Keratinocyte (primary cell): ENCODE results near the gene NKX1-2. TPM values are rescaled to one million over a fixed set of nuclear protein-coding genes. Genes with fewer than 3 reads are reported as not detected.

Source experiments
- DNase-seq: peaks from one replicate; pipeline ENCODE4 v3.0.0-alpha.2; 2011; ENCODE audit warnings: low read depth, missing footprints, low spot score
- FAIRE-seq: peaks from 2 replicates; lab custom pipeline; 2011; peaks lifted over from hg19 to GRCh38; lab: Jason Lieb, UNC
- H2AFZ ChIP-seq: 2 replicates; pipeline ENCODE4 v1.6.0; 2012; ENCODE audit warnings: low read length, control low read depth, inconsistent platforms; ENCODE audit not compliant: control insufficient read depth
- H3K27ac ChIP-seq: 2 replicates; pipeline ENCODE4 v1.5.1; 2011; ENCODE audit warnings: low read length; ENCODE audit not compliant: control insufficient read depth, insufficient read depth
- H3K27me3 ChIP-seq: 3 replicates; pipeline ENCODE4 v1.6.0; 2011; ENCODE audit warnings: low read length; ENCODE audit not compliant: control insufficient read depth, insufficient read depth; ENCODE audit errors: extremely low read depth
- H3K36me3 ChIP-seq, 2 experiments: 2 replicates in 1 of 2; 3 replicates in 1 of 2; pipeline ENCODE4 v1.5.1; 2011; ENCODE audit warnings: low read length in 2 of 2, mild to moderate bottlenecking in 1 of 2; ENCODE audit not compliant: control insufficient read depth in 2 of 2, insufficient read depth in 2 of 2; ENCODE audit errors: extremely low read depth in 1 of 2
- H3K4me1 ChIP-seq: 3 replicates; pipeline ENCODE4 v1.5.1; 2011; ENCODE audit warnings: low read length; ENCODE audit not compliant: control insufficient read depth, insufficient read depth; ENCODE audit errors: extremely low read depth
- H3K4me2 ChIP-seq: 3 replicates; pipeline ENCODE4 v1.6.0; 2011; ENCODE audit warnings: low read depth, low read length; ENCODE audit not compliant: control insufficient read depth, insufficient read depth; ENCODE audit errors: extremely low read depth
- H3K4me3 ChIP-seq, 3 experiments: fragments of 200-600 bp in 1 of 3; sonication (generic) in 1 of 3; 2 replicates in 2 of 3; 3 replicates in 1 of 3; pipeline ENCODE4 v1.5.1; 2011 to 2016; ENCODE audit warnings: low read length in 3 of 3, mild to moderate bottlenecking in 3 of 3, control low read depth in 2 of 3, inconsistent platforms in 1 of 3, low read depth in 1 of 3, mixed read lengths in 1 of 3, mixed run types in 1 of 3, moderate library complexity in 1 of 3; ENCODE audit not compliant: control insufficient read depth in 2 of 3, insufficient read depth in 2 of 3; ENCODE audit errors: extremely low read depth in 1 of 3
- H3K79me2 ChIP-seq: 2 replicates; pipeline ENCODE4 v1.6.0; 2012; ENCODE audit warnings: low read length; ENCODE audit not compliant: control insufficient read depth, insufficient read depth
- H3K9ac ChIP-seq: 3 replicates; pipeline ENCODE4 v1.6.0; 2011; ENCODE audit warnings: low read length; ENCODE audit not compliant: control insufficient read depth, insufficient read depth; ENCODE audit errors: extremely low read depth
- H3K9me1 ChIP-seq: 3 replicates; pipeline ENCODE4 v1.6.0; 2011; ENCODE audit warnings: low read length; ENCODE audit not compliant: control insufficient read depth, insufficient read depth; ENCODE audit errors: extremely low read depth
- H3K9me3 ChIP-seq: 2 replicates; pipeline ENCODE4 v1.5.1; 2012; ENCODE audit warnings: low read depth, low read length; ENCODE audit not compliant: control insufficient read depth
- H4K20me1 ChIP-seq: 3 replicates; pipeline ENCODE4 v1.6.0; 2011; ENCODE audit warnings: low read length; ENCODE audit not compliant: control insufficient read depth, insufficient read depth; ENCODE audit errors: extremely low read depth
- EZH2 ChIP-seq: IDR thresholded peaks from one replicate; pipeline ENCODE4 v1.6.1; 2012; ENCODE audit warnings: inconsistent platforms, mild to moderate bottlenecking, low read length, moderate library complexity
- dilution Hi-C: fragments of 300-500 bp; cut with MboI; formaldehyde crosslinking; loops from one replicate; pipeline ENCODE4 v1.7.0; 2020; ENCODE audit warnings: low sequenced_read_pairs; ENCODE audit not compliant: extremely low pct_ligation_motif_present
- polyA plus RNA-seq, 5 experiments: library from polyadenylated mRNA; depleted of rRNA in 3 of 5; stranded (reverse) in 3 of 5; stranded (forward) in 1 of 5; unstranded in 1 of 5; fragments of >200 nt; gene quantifications; 1 replicate in 1 of 5; 2 replicates in 3 of 5; 3 replicates in 1 of 5; pipeline versions ENCODE4 v1.2.1 to v1.2.3, GENCODE V29; 2011 to 2012; ENCODE audit warnings: missing spikeins in 2 of 5, low read depth in 1 of 5, low replicate concordance in 1 of 5
- TF ChIP-seq, protein P1 (sequence below), 3 experiments: IDR thresholded peaks in 1 of 3; conservative IDR thresholded peaks in 1 of 3; optimal IDR thresholded peaks in 1 of 3; 2 replicates in 2 of 3; 3 replicates in 1 of 3; pipeline versions ENCODE3 to v1.5.1; 2011; ENCODE audit warnings: low read length in 3 of 3, mild to moderate bottlenecking in 3 of 3, moderate library complexity in 2 of 3, control low read depth in 1 of 3, inconsistent platforms in 1 of 3; ENCODE audit not compliant: insufficient read depth in 2 of 3; ENCODE audit errors: extremely low read depth in 1 of 3

The NKX1-2 gene
- polyA plus RNA-seq, 1 donor (not counting 4 experiments of a cell fraction or from before 2014, with no cell fraction given), result 1.9 TPM

DNA sequence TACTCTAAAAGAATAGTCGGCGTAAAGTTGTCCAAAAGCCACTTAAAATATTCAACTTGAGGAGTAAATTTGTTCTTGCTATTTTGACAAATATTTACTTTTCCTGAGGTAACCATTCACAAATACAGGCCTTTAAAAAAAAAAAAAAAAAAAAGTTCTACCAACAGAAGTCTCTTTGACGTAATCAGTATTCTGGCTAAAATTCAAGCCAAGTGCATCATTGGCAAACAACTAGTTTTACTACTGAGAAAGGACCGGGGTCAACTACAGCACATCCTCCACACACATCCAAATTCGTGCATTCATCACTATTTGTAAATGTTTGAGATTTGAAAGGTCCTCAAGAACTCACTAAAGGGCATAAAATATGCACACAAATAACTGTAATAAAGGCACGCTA, 33.1 kb downstream of the NKX1-2 start:
- Histone ChIP-seq H3K4me1 (peaks cover 31% of the 10 kb centered on the region), H3K9me1 (no peaks in the 10 kb centered on the region), H3K79me2 (peaks cover 68% of the 10 kb centered on the region), H3K27ac (no peak overlapping the region), H2AFZ (no peak overlapping the region), H3K9ac (no peak overlapping the region), H3K36me3 (peaks cover 7 to 12% of the 10 kb centered on the region in 2 experiments), H3K9me3 (no peaks in the 10 kb centered on the region), H4K20me1 (peaks cover 13% of the 10 kb centered on the region), H3K4me3 (peak overlapping the region; percentile 54 to 78 (median 76)), H3K27me3 (no peaks in the 10 kb centered on the region), H3K4me2 (peak overlapping the region; percentile 84)
- DNase-seq (no peak), FAIRE-seq (no peak)
- no peak for TF ChIP-seq EZH2
- TF ChIP-seq, protein P1, sequence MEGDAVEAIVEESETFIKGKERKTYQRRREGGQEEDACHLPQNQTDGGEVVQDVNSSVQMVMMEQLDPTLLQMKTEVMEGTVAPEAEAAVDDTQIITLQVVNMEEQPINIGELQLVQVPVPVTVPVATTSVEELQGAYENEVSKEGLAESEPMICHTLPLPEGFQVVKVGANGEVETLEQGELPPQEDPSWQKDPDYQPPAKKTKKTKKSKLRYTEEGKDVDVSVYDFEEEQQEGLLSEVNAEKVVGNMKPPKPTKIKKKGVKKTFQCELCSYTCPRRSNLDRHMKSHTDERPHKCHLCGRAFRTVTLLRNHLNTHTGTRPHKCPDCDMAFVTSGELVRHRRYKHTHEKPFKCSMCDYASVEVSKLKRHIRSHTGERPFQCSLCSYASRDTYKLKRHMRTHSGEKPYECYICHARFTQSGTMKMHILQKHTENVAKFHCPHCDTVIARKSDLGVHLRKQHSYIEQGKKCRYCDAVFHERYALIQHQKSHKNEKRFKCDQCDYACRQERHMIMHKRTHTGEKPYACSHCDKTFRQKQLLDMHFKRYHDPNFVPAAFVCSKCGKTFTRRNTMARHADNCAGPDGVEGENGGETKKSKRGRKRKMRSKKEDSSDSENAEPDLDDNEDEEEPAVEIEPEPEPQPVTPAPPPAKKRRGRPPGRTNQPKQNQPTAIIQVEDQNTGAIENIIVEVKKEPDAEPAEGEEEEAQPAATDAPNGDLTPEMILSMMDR (optimal IDR thresholded peaks at IDR 0.05 in 1 of 3, IDR thresholded peaks at IDR 0.05 in 1 of 3, conservative IDR thresholded peaks at IDR 0.05 in 1 of 3; ENCODE audit: extremely low read depth in 1 of 3, insufficient read depth in 2 of 3, low read length in 3 of 3), result no peak
- dilution Hi-C loops, result no loop called here

DNA sequence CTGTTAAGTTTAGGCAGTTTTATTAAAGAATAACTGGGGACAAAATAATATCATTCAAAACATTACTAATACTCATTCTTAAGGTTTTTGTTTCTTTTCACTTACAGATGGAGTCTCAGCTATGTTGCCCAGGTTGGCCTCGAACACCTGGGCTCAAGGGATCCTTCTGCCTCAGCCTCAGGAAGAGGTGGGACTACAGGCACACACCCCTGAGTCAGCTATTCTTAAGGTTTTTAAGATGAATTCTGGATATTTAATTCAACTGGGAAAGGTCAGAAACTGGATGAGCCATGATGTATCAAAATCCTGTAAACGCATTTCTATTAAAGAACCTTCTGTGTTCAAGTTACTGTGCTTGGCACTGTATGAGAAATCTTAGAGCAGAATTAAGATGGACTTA, 34.6 kb downstream of the NKX1-2 start:
- peak overlapping the region; percentile 84 for H3K4me2 ChIP-seq
- dilution Hi-C loops, result no loop called here

More for the DNA sequence above, 34.6 kb downstream of the NKX1-2 start:
- Histone ChIP-seq H3K4me3 (no peak overlapping the region), H3K9me1 (no peaks in the 10 kb centered on the region), H2AFZ (no peak overlapping the region), H3K79me2 (peaks cover 80% of the 10 kb centered on the region), H3K27me3 (no peaks in the 10 kb centered on the region), H3K27ac (no peak overlapping the region), H3K36me3 (peaks cover 14 to 17% of the 10 kb centered on the region in 2 experiments), H3K9me3 (no peaks in the 10 kb centered on the region), H3K4me1 (peaks cover 31% of the 10 kb centered on the region), H4K20me1 (peaks cover 13% of the 10 kb centered on the region), H3K9ac (no peak overlapping the region)
- FAIRE-seq, result peak; percentile 20
- TF ChIP-seq, protein P1 (optimal IDR thresholded peaks at IDR 0.05 in 1 of 3, IDR thresholded peaks at IDR 0.05 in 1 of 3, conservative IDR thresholded peaks at IDR 0.05 in 1 of 3; ENCODE audit: extremely low read depth in 1 of 3, insufficient read depth in 2 of 3, low read length in 3 of 3), result no peak
- TF ChIP-seq EZH2, result no peak
- DNase-seq, result no peak
